Esophagus squamous epithelium (tissue), 5 donors: Measurements from ENCODE around the gene FFAR3. TPM values are rescaled to one million over a fixed set of nuclear protein-coding genes. Genes with fewer than 3 reads are reported as not detected.

ENCODE experiments used
- DNase-seq: peaks from one replicate; lab custom pipeline; 2025; lab: John Stamatoyannopoulos, UW
- H3K27ac ChIP-seq, 4 donors: fragments of 200-600 bp; sonication (generic); one replicate each; pipeline ENCODE4 v1.5.1; 2016 to 2019; ENCODE audit warnings: mild to moderate bottlenecking in 1 of 4
- H3K27me3 ChIP-seq, 4 donors: fragments of 200-600 bp; sonication (generic); 1 replicate in 3 of 4; 2 replicates in 1 of 4; pipeline versions ENCODE4 v1.5.1 to v1.6.0; 2017 to 2021; ENCODE audit warnings: antibody characterized with exemption in 1 of 4
- H3K36me3 ChIP-seq, 3 donors: fragments of 200-600 bp; sonication (generic); one replicate each; pipeline ENCODE4 v1.5.1; 2016 to 2019
- H3K4me1 ChIP-seq, 3 donors: fragments of 200-600 bp; sonication (generic); one replicate each; pipeline ENCODE4 v1.5.1; 2017 to 2019
- H3K4me3 ChIP-seq, 4 donors: fragments of 200-600 bp; sonication (generic); 1 replicate in 3 of 4; 2 replicates in 1 of 4; pipeline ENCODE4 v1.5.1; 2016 to 2019; ENCODE audit warnings: mild to moderate bottlenecking in 2 of 4, moderate library complexity in 1 of 4
- H3K9me3 ChIP-seq, 3 donors: fragments of 200-600 bp; sonication (generic); one replicate each; pipeline ENCODE4 v1.5.1; 2016 to 2019
- CTCF ChIP-seq, 6 experiments: fragments of 450-650 bp in 4 of 6; fragments of 200-600 bp in 2 of 6; sonication (generic) in 2 of 6; IDR thresholded peaks; one replicate each; pipeline ENCODE4 v1.5.1; 2016 to 2019; ENCODE audit warnings: antibody characterized with exemption in 6 of 6, mild to moderate bottlenecking in 4 of 6, moderate library complexity in 4 of 6
- POLR2A ChIP-seq, 4 donors: fragments of 450-650 bp; IDR thresholded peaks; one replicate each; pipeline ENCODE4 v1.6.1; 2017; ENCODE audit warnings: antibody characterized with exemption in 4 of 4, mild to moderate bottlenecking in 4 of 4, moderate library complexity in 3 of 4
- WGBS, 2 donors: methylation state at CpG; one replicate each; pipeline ENCODE4 v1.1.5; 2018; 5-methylcytosine and 5-hydroxymethylcytosine counted together
- intact Hi-C: fragments of 100-400 bp; cut with DNase I; formaldehyde crosslinking; loops from one replicate; pipeline ENCODE4 v1.15.0; 2022
- total RNA-seq, 4 donors: library from RNA; depleted of rRNA; stranded (reverse); fragments of >200 nt; gene quantifications; one replicate each; pipeline ENCODE4 v1.1.0, GENCODE V29; 2016
- donor health status: DM: yes; HTN: yes; CAD: no.

The FFAR3 gene
- total RNA-seq, 4 donors from 2014 or later, result not detected

DNA sequence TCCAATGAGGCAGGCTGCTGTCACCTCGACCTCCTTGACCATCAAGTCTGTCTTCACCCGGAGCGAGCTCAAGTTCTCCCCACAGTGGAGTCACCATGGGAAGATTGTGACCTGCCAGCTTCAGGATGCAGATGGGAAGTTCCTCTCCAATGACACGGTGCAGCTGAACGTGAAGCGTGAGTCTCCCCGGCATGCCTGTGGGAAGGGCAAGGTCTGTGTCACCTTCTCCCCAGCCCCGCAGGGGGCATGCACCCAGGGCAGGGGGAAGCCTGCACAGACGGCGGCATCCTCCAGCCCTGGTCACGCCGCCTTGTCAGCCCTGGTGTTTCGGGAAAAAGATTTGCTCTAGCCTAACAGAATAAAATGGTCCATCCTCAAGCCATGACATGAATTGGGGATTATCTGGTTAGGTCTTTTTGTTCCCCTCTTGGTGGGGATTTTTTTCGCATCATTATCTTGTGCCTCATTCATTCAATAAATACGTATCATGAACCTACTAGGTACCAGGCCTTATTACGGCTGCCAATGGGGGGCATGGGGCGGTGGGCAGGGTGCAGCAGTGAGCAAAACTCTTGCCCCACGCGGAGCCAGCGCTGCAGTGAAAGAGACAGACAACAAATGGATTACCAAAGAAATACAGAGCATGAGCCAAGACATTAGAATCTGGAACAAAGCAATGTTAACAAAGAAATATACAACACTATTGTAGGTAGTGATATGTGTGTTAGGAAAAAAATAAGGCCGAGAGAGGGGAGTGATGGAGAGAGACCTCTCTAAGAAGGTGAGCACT lies 21.9 kb upstream of the FFAR3 start:
- H3K36me3 ChIP-seq, result no peaks in the 10 kb centered on the region
- H3K9me3 ChIP-seq, result no peaks in the 10 kb centered on the region
- DNase-seq, result no peak

DNA sequence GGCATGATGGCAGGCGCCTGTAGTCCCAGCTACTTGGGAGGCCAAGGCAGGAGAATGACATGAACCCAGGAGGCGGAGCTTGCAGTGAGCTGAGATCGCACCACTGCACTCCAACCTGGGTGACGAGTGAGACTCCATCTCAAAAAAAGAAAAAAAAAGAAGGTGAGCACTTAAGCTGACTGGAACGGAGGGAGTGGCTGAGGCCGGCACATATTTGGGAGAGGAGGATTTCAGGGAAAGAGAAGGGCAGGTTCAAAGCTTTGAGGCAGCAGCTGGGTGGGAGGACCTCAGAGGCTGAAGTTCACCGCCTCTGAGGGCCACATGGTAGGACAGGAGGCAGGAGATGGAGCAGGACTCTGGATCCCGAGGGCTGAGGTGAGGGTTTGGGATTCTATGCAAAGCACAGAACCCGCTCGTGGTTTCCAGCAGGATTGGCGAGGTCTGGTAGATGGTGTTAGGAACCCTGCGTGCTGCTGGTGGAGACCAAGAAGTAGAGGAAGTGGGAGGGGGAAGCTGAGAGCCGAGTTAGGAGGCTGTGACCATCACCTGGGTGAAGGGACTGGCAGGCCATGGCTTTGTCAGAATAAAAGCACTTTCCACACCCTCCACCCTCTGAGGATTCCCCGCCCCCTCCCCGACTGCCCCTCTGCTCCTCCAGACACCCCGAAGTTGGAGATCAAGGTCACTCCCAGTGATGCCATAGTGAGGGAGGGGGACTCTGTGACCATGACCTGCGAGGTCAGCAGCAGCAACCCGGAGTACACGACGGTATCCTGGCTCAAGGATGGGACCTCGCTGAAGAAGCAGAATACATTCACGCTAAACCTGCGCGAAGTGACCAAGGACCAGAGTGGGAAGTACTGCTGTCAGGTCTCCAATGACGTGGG lies 20.9 kb upstream of the FFAR3 start:
- Histone ChIP-seq H3K27ac (no peak overlapping the region), H3K36me3 (no peaks in the 10 kb centered on the region), H3K4me3 (no peak overlapping the region), H3K9me3 (no peaks in the 10 kb centered on the region), H3K4me1 (no peaks in the 10 kb centered on the region), H3K27me3 (peaks cover 0 to 34% (median 0%) of the 10 kb centered on the region in 4 donors)
- intact Hi-C loops, result no loop called here
- DNase-seq, result no peak
- no peak for TF ChIP-seq POLR2A (IDR thresholded peaks at IDR 0.05)
- no peak for TF ChIP-seq CTCF (IDR thresholded peaks at IDR 0.05)
- 71 to 72% methylated on average over 15 to 25 of the region's 25 CpGs for WGBS, 2 donors

More for the DNA sequence above, 21.9 kb upstream of the FFAR3 start:
- peaks cover 0 to 43% (median 0%) of the 10 kb centered on the region in 4 donors for H3K27me3 ChIP-seq
- H3K4me3 ChIP-seq, result no peak overlapping the region
- H3K27ac ChIP-seq, result no peak overlapping the region
- TF ChIP-seq POLR2A (IDR thresholded peaks at IDR 0.05) (no peak), CTCF (IDR thresholded peaks at IDR 0.05) (no peak)
- intact Hi-C loops, result no loop called here
- WGBS, 2 donors, result 74 to 77% methylated on average over 13 to 21 of the region's 21 CpGs
- H3K4me1 ChIP-seq, result no peaks in the 10 kb centered on the region

DNA sequence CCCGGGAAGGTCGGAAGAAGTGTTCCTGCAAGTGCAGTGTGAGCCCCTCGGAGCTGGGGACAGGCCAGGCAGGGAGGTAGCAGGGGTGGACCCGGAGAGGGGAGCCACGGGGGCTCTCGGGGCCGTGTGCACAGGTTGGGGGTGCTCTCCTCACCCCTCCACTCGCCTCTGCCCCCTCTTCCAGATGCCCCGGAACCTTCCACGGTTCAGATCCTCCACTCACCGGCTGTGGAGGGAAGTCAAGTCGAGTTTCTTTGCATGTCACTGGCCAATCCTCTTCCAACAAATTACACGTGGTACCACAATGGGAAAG lies 20.3 kb upstream of the FFAR3 start:
- H3K4me3 ChIP-seq, result no peak overlapping the region
- no peak for TF ChIP-seq CTCF (IDR thresholded peaks at IDR 0.05)
- WGBS, 2 donors, result 76 to 79% methylated on average over 7 to 13 of the region's 13 CpGs
- H3K27ac ChIP-seq, result no peak overlapping the region
- no peak for DNase-seq
- H3K4me1 ChIP-seq, result no peaks in the 10 kb centered on the region
- H3K9me3 ChIP-seq, result no peaks in the 10 kb centered on the region
- intact Hi-C loops, result no loop called here
- H3K27me3 ChIP-seq, result peaks cover 0 to 28% (median 0%) of the 10 kb centered on the region in 4 donors
- no peaks in the 10 kb centered on the region for H3K36me3 ChIP-seq

- H3K27ac ChIP-seq, result no peak overlapping the region
- DNase-seq, result no peak
- no peaks in the 10 kb centered on the region for H3K4me1 ChIP-seq
- H3K36me3 ChIP-seq, result no peaks in the 10 kb centered on the region
- no peaks in the 10 kb centered on the region for H3K9me3 ChIP-seq
- no peak overlapping the region for H3K4me3 ChIP-seq
- TF ChIP-seq CTCF (IDR thresholded peaks at IDR 0.05) (no peak), POLR2A (IDR thresholded peaks at IDR 0.05) (no peak)
- H3K27me3 ChIP-seq, result peaks cover 0 to 12% (median 0%) of the 10 kb centered on the region in 4 donors
- 81% methylated on average over 5 of the region's 11 CpGs; no CpG with 5 or more reads in 1 of the 2 donors for WGBS, 2 donors
- intact Hi-C loops, result no loop called here
Observed at GRCh38 chr19:35340431-35340830, 17.8 kb upstream of the FFAR3 start.

- Histone ChIP-seq H3K9me3 (no peaks in the 10 kb centered on the region), H3K4me1 (no peaks in the 10 kb centered on the region), H3K4me3 (no peak overlapping the region), H3K36me3 (no peaks in the 10 kb centered on the region), H3K27ac (no peak overlapping the region), H3K27me3 (peaks cover 0 to 12% (median 0%) of the 10 kb centered on the region in 4 donors)
- intact Hi-C loops, result no loop called here
- DNase-seq, result no peak
- WGBS, 2 donors, result 71 to 100% methylated on average over 1 to 15 of the region's 16 CpGs
- TF ChIP-seq CTCF (IDR thresholded peaks at IDR 0.05) (no peak), POLR2A (IDR thresholded peaks at IDR 0.05) (no peak)
Observed at GRCh38 chr19:35341006-35341405, 17.3 kb upstream of the FFAR3 start.
